ELF-1 (cell line): ENCODE measurements around the gene C1orf21.

Experiments
- DNase-seq: peaks from one replicate; pipeline ENCODE4 v3.0.0-alpha.2; 2016; ENCODE audit warnings: low read depth, low spot score

The C1orf21 gene

GRCh38 chr1:184387069-184387475 is 243 bp downstream of the C1orf21 start:
- DNase-seq: no peak

GRCh38 chr1:184387476-184388318 is 868 bp downstream of the C1orf21 start:
- peak; percentile 40 for DNase-seq

GRCh38 chr1:184388319-184388889 is 1.6 kb downstream of the C1orf21 start:
- no peak for DNase-seq

- no peak for DNase-seq
Observed at GRCh38 chr1:184388971-184389370, 2.1 kb downstream of the C1orf21 start.

- DNase-seq: no peak
Observed at GRCh38 chr1:184389446-184389845, 2.6 kb downstream of the C1orf21 start.

- DNase-seq: no peak
Observed at GRCh38 chr1:184390889-184391288, 4.1 kb downstream of the C1orf21 start.

GRCh38 chr1:184392067-184392466 is 5.2 kb downstream of the C1orf21 start:
- DNase-seq: no peak

GRCh38 chr1:184392779-184393522 is 6.1 kb downstream of the C1orf21 start:
- DNase-seq: peak; percentile 47

- DNase-seq: no peak
Observed at GRCh38 chr1:184393962-184394361, 7.1 kb downstream of the C1orf21 start.

GRCh38 chr1:184395370-184395769 is 8.5 kb downstream of the C1orf21 start:
- no peak for DNase-seq

GRCh38 chr1:184395937-184396480 is 9.2 kb downstream of the C1orf21 start:
- no peak for DNase-seq

- DNase-seq: no peak
Observed at GRCh38 chr1:184399192-184399847, 12.5 kb downstream of the C1orf21 start.

- DNase-seq: no peak
Observed at GRCh38 chr1:184403961-184404726, 17.3 kb downstream of the C1orf21 start.

GRCh38 chr1:184404727-184405027 is 17.8 kb downstream of the C1orf21 start:
- no peak for DNase-seq

- no peak for DNase-seq
Observed at GRCh38 chr1:184405094-184405800, 18.4 kb downstream of the C1orf21 start.

- DNase-seq: no peak
Observed at GRCh38 chr1:184405801-184406142, 18.9 kb downstream of the C1orf21 start.

GRCh38 chr1:184406479-184406878 is 19.6 kb downstream of the C1orf21 start:
- DNase-seq: no peak

GRCh38 chr1:184407816-184408510 is 21.1 kb downstream of the C1orf21 start:
- DNase-seq: no peak

GRCh38 chr1:184408580-184408979 is 21.8 kb downstream of the C1orf21 start:
- DNase-seq: peak; percentile 49

GRCh38 chr1:184409011-184409410 is 22.2 kb downstream of the C1orf21 start:
- DNase-seq: no peak
